Activated T-cell treated with anti-CD3 and anti-CD28 coated beads, Interleukin-2, amount 50 U/mL, for 48 hours (primary cell): ENCODE measurements around the gene SH3GL1.

Experiments
- DNase-seq, 2 experiments: peaks; one replicate each; pipeline ENCODE4 v3.0.0-alpha.2; 2020

The SH3GL1 gene

GRCh38 chr19:4431808-4432674 lies 31.7 kb upstream of the SH3GL1 start:
- no peak for DNase-seq

- DNase-seq, result no peak
These were observed 30.9 kb upstream of the SH3GL1 start for GRCh38 chr19:4431296-4431695.

- DNase-seq, result no peak
These were observed 30.4 kb upstream of the SH3GL1 start for GRCh38 chr19:4430760-4431159.

- no peak for DNase-seq
These were observed 29.4 kb upstream of the SH3GL1 start for GRCh38 chr19:4429771-4430171.

DNA sequence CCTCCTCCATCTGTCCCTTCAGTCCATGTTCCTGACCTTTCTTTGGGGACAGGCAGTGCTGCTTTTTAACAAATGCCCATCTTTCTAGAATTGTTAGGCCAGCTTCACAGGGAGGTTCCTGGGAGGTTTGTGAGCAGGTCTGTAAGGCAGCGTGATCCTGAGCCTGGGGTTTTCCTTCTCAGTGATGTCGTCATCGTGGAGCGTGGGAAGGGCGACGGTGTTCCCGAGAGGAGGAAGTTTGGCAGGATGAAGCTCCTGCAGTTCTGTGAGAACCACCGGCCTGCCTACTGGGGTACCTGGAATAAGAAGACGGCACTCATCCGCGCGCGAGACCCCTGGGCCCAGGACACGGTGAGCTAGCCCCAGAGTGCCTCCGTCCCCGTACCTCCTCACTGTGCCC lies 28.9 kb upstream of the SH3GL1 start:
- DNase-seq, result no peak

GRCh38 chr19:4428326-4428975 lies 28.1 kb upstream of the SH3GL1 start:
- DNase-seq, result no peak

GRCh38 chr19:4425537-4425936 lies 25.2 kb upstream of the SH3GL1 start:
- no peak for DNase-seq

- DNase-seq, result no peak
These were observed 23.2 kb upstream of the SH3GL1 start for GRCh38 chr19:4423416-4424126.

GRCh38 chr19:4416268-4416667 lies 15.9 kb upstream of the SH3GL1 start:
- no peak for DNase-seq

- DNase-seq, result no peak
These were observed 15.0 kb upstream of the SH3GL1 start for GRCh38 chr19:4415352-4415751.

DNA sequence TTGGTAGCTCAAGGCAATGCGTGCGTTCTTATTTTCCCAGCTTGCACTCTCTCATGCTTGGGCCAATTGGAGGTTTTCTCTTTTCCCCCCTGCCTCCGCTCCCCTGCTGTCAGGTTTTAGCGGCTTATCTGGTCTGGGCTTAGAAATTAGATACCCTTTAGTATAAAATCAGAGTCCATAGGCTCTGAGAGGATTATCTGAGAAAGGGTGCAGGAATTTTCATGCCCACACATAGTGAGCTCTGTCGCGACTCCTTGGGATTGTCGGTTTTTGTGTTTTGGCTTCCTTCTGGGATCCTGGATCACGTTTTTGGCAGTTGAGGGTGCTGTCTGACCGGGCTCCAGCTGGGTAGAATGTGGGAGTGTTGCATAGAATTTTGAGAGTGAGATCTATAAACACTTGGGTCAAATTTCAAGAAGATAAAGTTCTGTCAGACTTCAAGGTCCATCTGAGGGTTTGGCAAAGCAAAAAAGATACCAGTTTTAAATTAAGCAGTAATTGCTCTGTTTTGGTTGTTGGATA lies 14.5 kb upstream of the SH3GL1 start:
- DNase-seq, result no peak

- DNase-seq, result no peak
These were observed 13.9 kb upstream of the SH3GL1 start for GRCh38 chr19:4414144-4414799.

- DNase-seq, result no peak
These were observed 13.2 kb upstream of the SH3GL1 start for GRCh38 chr19:4413588-4413987.

- no peak for DNase-seq
These were observed 9.0 kb upstream of the SH3GL1 start for GRCh38 chr19:4409123-4409933.

DNA sequence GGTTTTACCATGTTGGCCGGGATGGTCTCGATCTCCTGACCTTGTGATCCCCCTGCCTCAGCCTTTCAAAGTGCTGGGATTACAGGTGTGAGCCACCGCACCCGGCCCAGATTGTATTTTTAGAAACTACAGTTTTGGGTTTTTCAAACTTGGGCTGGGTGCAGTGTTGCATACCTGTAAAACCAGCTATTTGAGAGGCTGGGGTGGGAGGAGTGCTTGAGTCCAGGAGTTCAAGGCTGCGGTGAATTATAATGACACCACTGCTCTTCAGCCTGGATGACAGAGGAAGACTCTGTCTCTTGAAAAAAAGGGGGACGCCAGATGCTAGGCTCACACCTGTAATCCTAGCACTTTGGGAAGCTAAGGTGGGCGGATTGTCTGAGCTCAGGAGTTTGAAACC lies 6.3 kb upstream of the SH3GL1 start:
- DNase-seq, result no peak

- DNase-seq, result no peak
These were observed 5.6 kb upstream of the SH3GL1 start for GRCh38 chr19:4405977-4406376.

DNA sequence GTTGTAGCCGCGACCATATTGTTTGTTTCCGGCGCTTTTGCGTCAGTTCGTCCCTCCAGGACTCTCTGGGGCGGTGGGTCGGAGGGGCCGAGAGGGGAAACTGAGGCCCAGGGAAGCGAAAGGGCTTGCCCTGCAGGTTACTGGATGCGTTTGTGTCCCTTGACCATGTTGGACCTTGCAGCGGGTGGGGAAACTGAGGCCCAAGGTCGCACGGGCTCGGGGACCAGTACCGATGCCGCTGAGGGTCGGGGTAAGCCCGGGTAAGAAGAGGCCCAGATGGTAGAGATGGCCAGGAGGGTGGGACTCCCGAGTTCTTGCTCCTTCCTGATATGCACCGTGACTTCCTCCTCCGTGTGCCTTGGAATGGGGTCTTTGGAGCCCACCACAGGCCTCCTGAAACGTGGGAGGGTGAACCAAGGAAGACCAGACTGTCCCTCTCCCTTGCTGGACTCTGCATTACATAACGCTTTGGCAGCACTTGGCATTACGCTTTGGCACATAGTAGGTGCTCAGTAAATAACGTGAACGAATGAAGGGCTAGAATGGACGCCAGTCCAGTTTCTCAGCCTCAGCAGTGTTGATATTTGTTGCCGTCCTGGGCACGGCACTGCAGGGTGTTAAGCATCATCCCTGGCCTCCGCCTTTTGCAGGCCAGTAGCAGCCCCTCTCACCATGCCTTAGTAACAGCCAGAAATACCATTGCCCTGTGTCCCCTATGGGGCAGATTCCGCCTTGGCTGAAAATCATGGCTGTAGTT lies 2.8 kb upstream of the SH3GL1 start:
- no peak for DNase-seq

DNA sequence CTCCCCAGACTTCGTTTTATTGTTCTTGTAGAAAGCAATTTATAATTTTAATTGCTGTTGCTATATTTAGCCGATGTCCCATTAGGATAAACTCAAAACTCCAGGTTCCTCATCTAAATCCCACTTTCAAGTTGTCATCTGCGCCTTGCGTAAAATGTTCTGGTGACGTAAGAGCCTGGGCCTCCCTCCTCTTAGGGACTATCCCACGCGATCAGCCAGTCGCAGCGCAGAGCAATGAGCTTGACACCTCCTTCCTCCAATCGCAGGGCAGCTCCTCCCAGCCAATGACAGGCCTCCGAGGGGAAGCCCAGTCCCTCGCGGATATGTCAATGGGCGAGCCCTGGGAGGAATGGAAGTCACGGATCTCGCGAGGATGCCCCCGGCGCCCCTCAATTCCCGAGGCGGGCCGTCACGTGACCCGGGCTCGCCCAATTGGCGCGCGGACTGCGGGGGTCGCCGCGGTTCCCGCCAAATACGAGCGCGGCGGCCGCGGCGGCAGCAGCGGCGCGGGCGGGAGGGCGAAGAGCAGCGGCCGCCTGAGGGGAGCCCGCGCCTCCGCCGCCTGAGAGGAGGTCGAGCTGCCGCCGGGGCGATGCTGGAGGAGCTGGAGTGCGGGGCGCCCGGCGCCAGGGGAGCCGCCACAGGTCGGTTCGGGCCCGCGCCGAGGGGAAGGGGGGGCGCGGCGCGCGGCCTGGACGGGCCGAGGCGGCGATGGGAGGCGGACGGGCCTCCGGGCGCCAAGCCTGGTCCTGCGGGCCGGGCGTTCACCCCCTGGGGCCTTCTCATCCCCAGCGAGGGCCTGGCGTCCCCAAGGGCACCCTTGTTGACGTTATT lies 2.0 kb upstream of the SH3GL1 start, which contains the start of gene CHAF1A:
Gene CHAF1A, plus strand, starts transcription at position 470 of the 834 bp plus-strand sequence. Its CDS starts 123 bp downstream, at position 593.
- DNase-seq, result peak; percentile 99

DNA sequence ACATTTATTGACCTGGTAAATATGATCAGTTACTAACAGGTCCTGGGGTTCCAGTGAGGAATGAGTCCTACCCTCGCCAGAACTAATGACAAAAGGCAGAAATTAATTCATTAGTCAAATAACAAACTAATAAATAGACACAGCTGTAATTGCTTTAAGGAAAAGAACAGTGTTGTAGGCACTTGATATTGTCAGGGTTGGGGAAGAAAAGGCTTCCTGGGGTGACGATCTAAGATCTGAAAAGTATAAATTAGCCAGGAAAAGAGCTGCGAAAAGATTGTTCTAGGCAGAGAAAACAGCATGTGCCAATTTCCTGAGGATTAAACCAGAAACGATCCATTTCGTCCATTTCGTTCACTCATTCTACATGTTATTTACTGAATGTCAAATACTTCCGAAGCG lies 1.4 kb upstream of the SH3GL1 start:
- no peak for DNase-seq

GRCh38 chr19:4399812-4400134 lies 574 bp downstream of the SH3GL1 start:
- DNase-seq, result peak in 1 of 2 experiments; percentile 63
